Parathyroid adenoma (tissue), 2 donors: ENCODE measurements around the gene CCT8.

Experiments
- H2AFZ ChIP-seq: fragments of 300-600 bp; sonication (generic); one replicate; pipeline ENCODE4 v1.7.0; 2017; ENCODE audit warnings: antibody characterized with exemption, mild to moderate bottlenecking
- H3K27ac ChIP-seq: fragments of 300-600 bp; sonication (generic); one replicate; pipeline ENCODE4 v1.7.0; 2017
- H3K27me3 ChIP-seq: fragments of 300-600 bp; sonication (generic); one replicate; pipeline ENCODE4 v1.7.0; 2017; ENCODE audit warnings: low read length; ENCODE audit not compliant: control insufficient read depth, insufficient read depth
- H3K36me3 ChIP-seq: fragments of 300-600 bp; sonication (generic); one replicate; pipeline ENCODE4 v1.7.0; 2017; ENCODE audit warnings: low read length; ENCODE audit not compliant: control insufficient read depth, insufficient read depth
- H3K4me1 ChIP-seq: fragments of 300-600 bp; sonication (generic); one replicate; pipeline ENCODE4 v1.7.0; 2017; ENCODE audit warnings: control low read depth
- H3K4me2 ChIP-seq: fragments of 300-600 bp; sonication (generic); one replicate; pipeline ENCODE4 v1.7.0; 2017; ENCODE audit warnings: low read length
- H3K4me3 ChIP-seq: fragments of 300-600 bp; sonication (generic); one replicate; pipeline ENCODE4 v1.7.0; 2017; ENCODE audit warnings: low read depth, low read length
- H3K79me2 ChIP-seq: fragments of 300-600 bp; sonication (generic); one replicate; pipeline ENCODE4 v1.7.0; 2017; ENCODE audit warnings: control low read depth
- H3K9ac ChIP-seq: fragments of 300-600 bp; sonication (generic); one replicate; pipeline ENCODE4 v1.7.0; 2017; ENCODE audit warnings: mild to moderate bottlenecking
- H3K9me3 ChIP-seq: fragments of 300-600 bp; sonication (generic); one replicate; pipeline ENCODE4 v1.7.0; 2017; ENCODE audit warnings: low read length; ENCODE audit not compliant: control insufficient read depth
- CTCF ChIP-seq: fragments of 300-600 bp; sonication (generic); IDR thresholded peaks from one replicate; pipeline ENCODE4 v1.7.0; 2017; ENCODE audit warnings: antibody characterized with exemption, mild to moderate bottlenecking
- donor health status: primary hyperparathyroidism.

CCT8 gene

DNA sequence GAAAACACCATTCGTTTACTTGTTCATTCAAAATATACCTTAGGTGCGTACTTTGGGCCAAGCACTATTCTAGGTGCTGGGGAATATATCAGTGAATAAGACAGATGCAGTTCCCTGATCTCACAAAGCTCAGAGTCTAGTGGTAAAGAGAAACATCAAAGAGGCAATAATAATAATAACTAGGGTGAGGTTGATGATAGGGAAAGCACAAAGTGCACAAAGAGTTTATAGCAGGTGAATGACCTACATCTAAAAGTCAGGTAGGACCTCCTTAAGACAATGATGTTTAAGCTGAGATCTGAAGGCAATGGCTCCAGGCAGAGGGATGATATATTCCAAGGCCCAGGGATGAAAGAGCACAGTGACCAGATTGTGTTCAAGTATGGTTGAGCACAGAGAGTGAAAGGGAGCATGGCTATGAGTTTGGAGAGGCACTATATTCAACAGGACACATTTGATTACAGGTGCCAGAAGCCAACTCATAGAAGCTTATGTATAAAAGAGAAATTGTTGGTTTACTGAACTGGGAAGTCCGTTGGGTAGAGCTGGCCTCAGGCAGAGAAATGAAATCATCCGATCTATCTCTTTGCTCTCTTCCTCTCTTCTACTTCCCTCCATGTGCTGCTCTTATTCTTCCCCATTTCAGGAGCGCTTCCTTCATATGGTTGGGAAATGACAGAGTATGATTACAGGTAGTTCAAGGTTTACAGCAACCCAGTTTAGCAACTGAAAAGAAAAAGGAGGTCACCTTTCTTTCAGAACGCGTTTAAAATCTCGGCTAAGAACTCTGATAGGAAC lies 23.0 kb upstream of the CCT8 start:
- no peaks in the 10 kb centered on the region for H3K4me1 ChIP-seq
- H3K27me3 ChIP-seq = no peaks in the 10 kb centered on the region
- no peaks in the 10 kb centered on the region for H3K36me3 ChIP-seq
- H3K9ac ChIP-seq = no peak overlapping the region
- H3K79me2 ChIP-seq = no peaks in the 10 kb centered on the region
- TF ChIP-seq CTCF = no peak
- H3K9me3 ChIP-seq = no peaks in the 10 kb centered on the region
- no peak overlapping the region for H2AFZ ChIP-seq
- no peak overlapping the region for H3K4me3 ChIP-seq
- H3K4me2 ChIP-seq = no peak overlapping the region
- no peak overlapping the region for H3K27ac ChIP-seq

GRCh38 chr21:29092102-29092959 lies 18.9 kb upstream of the CCT8 start:
- no peak overlapping the region for H3K4me3 ChIP-seq
- no peak overlapping the region for H3K4me2 ChIP-seq
- H3K27me3 ChIP-seq = no peaks in the 10 kb centered on the region
- H3K9ac ChIP-seq = no peak overlapping the region
- no peak for TF ChIP-seq CTCF
- no peaks in the 10 kb centered on the region for H3K9me3 ChIP-seq
- H3K4me1 ChIP-seq = no peaks in the 10 kb centered on the region
- H2AFZ ChIP-seq = no peak overlapping the region
- no peak overlapping the region for H3K27ac ChIP-seq
- no peaks in the 10 kb centered on the region for H3K36me3 ChIP-seq
- no peaks in the 10 kb centered on the region for H3K79me2 ChIP-seq

DNA sequence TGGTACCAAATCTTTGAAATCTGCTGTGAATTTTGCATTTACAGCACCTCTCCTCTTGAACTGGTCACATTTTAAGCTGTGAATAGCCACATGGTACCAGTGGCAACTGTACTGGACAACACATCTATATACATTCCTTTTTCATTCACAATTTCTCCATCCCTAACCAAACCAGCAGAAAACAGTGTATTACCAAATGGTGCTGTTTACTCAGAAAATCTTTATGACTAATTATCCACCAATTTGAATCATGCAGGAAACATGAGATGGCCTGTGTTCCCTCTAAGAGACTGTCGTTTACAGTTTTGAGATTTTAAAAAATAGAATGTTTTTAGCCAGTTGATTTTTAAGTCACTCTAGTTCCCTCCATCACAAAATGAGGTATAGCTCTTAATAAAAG lies 17.6 kb upstream of the CCT8 start:
- H3K36me3 ChIP-seq = no peaks in the 10 kb centered on the region
- no peak overlapping the region for H3K27ac ChIP-seq
- no peak for TF ChIP-seq CTCF
- H3K9ac ChIP-seq = no peak overlapping the region
- H3K4me2 ChIP-seq = no peak overlapping the region
- no peaks in the 10 kb centered on the region for H3K79me2 ChIP-seq
- no peak overlapping the region for H2AFZ ChIP-seq
- H3K27me3 ChIP-seq = no peaks in the 10 kb centered on the region
- H3K4me3 ChIP-seq = no peak overlapping the region
- no peaks in the 10 kb centered on the region for H3K9me3 ChIP-seq
- H3K4me1 ChIP-seq = no peaks in the 10 kb centered on the region

DNA sequence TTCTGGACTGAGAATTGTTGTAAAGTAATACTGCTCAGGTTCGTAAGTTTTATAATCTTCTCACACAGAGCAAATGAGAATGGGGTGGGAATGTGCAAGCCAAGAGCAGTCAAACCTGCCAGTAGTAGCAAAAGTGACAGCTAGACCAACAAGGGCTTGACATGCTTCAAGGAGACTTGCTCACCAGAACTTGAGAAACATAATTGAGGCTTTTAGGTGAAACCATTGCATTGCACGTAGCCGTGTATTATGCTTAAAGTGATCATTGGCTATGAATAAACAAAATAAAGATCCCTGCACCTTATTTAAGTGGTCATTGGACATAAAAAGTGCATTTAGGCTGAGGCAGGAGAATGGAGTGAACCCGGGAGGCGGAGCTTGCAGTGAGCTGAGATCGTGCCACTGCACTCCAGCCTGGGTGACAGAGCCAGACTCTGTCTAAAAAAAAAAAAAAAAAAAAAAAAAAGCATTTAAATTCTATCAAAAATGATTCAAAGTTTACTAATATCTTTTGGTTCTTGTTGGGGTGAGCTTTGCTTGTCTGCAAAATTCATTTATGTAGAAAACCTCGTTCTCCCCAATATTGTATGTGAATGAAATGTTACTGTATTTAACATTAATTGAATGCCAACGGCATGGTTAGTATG lies 11.8 kb upstream of the CCT8 start:
- Histone ChIP-seq H3K9ac (no peak overlapping the region), H3K36me3 (no peaks in the 10 kb centered on the region), H3K27me3 (no peaks in the 10 kb centered on the region), H2AFZ (no peak overlapping the region), H3K4me2 (no peak overlapping the region), H3K4me1 (peaks cover 3% of the 10 kb centered on the region), H3K27ac (no peak overlapping the region), H3K9me3 (no peaks in the 10 kb centered on the region), H3K79me2 (no peaks in the 10 kb centered on the region), H3K4me3 (no peak overlapping the region)
- no peak for TF ChIP-seq CTCF
